H1 (cell line): Measurements from ENCODE around the gene AGFG1. TPM values are rescaled to one million over a fixed set of nuclear protein-coding genes. Genes with fewer than 3 reads are reported as not detected.

Experiments used
- CTCF ChIP-seq, 3 experiments: IDR thresholded peaks; 1 replicate in 2 of 3; 2 replicates in 1 of 3; pipeline versions ENCODE4 v1.5.1 to v1.6.1; 2011; ENCODE audit warnings: low read length in 3 of 3, mild to moderate bottlenecking in 3 of 3, inconsistent platforms in 2 of 3, low read depth in 1 of 3, moderate library complexity in 1 of 3; ENCODE audit not compliant: insufficient read depth in 1 of 3; ENCODE audit errors: control extremely low read depth in 1 of 3
- polyA plus RNA-seq, 7 experiments: library from polyadenylated mRNA; depleted of rRNA in 3 of 7; stranded (reverse) in 5 of 7; unstranded in 2 of 7; fragments of >200 nt in 5 of 7; fragments of 200-250 nt in 2 of 7; gene quantifications; 1 replicate in 5 of 7; 2 replicates in 1 of 7; 4 replicates in 1 of 7; pipeline versions ENCODE4 v1.2.1 to v1.2.3, GENCODE V29; 2011 to 2013; ENCODE audit warnings: missing spikeins in 2 of 7, mixed read lengths in 2 of 7
- total RNA-seq: library from RNA; stranded (reverse); fragmentation: NEBNext Ultra II Directional; extraction: Animal tissue kit (Norgen Biotek cat#: 25700); gene quantifications from 2 replicates; pipeline ENCODE4 v1.2.1, GENCODE V29; 2021

The AGFG1 gene
- total and polyA plus RNA-seq, 2 of the 8 experiments (the other 6 are each of a cell fraction or from before 2014, with no cell fraction given), result 102 to 147 TPM

- no peak for TF ChIP-seq CTCF (IDR thresholded peaks at IDR 0.05; ENCODE audit: control extremely low read depth in 1 of 3, insufficient read depth in 1 of 3, low read depth in 1 of 3, low read length in 3 of 3)
These were observed 39.4 kb downstream of the AGFG1 start (continued) for GRCh38 chr2:227511239-227511930.
